MCF 10A (cell line): ENCODE measurements around the gene SSBP1. TPM values are rescaled to one million over a fixed set of nuclear protein-coding genes. Genes with fewer than 3 reads are reported as not detected.
A peak's percentile ranks its signal among the peaks of the same experiment; 100 is the strongest.

ENCODE experiments used
- BruUV-seq: library from RNA; stranded (reverse); fragments of 400-500 nt; replicated peaks from 2 replicates; lab custom pipeline; 2021; lab: Mats Ljungman, UMichigan
- CTCF ChIA-PET: fragments of 300-600 bp; sonication (Branson Sonifier 250); formaldehyde crosslinking; extraction: SDS; loops from one replicate; lab custom pipeline; 2021; ENCODE audit warnings: antibody characterized with exemption, inconsistent platforms; lab: Yijun Ruan, JAX
- POLR2A ChIA-PET: fragments of 300-600, 350-650 bp; sonication (Branson Sonifier 250); formaldehyde crosslinking; extraction: SDS; loops from one replicate; lab custom pipeline; 2020; ENCODE audit warnings: antibody characterized with exemption, inconsistent platforms; lab: Yijun Ruan, JAX
- DNase-seq: peaks from one replicate; pipeline ENCODE4 v3.0.0-alpha.2; 2018; ENCODE audit not compliant: unreplicated experiment
- H3K27ac Mint-ChIP-seq: one replicate; pipeline ENCODE4 v1.8.0; 2022; ENCODE audit warnings: mild to moderate bottlenecking, low read depth, mixed read lengths; ENCODE audit not compliant: unreplicated experiment
- H3K27me3 Mint-ChIP-seq: one replicate; pipeline ENCODE4 v1.8.0; 2022; ENCODE audit warnings: mixed read lengths; ENCODE audit not compliant: insufficient read depth, unreplicated experiment
- H3K36me3 Mint-ChIP-seq: one replicate; pipeline ENCODE4 v1.8.0; 2022; ENCODE audit warnings: mild to moderate bottlenecking, moderate library complexity, mixed read lengths; ENCODE audit not compliant: insufficient read depth, unreplicated experiment
- H3K4me1 Mint-ChIP-seq: one replicate; pipeline ENCODE4 v1.8.0; 2022; ENCODE audit warnings: mixed read lengths; ENCODE audit not compliant: insufficient read depth, unreplicated experiment
- H3K4me3 Mint-ChIP-seq: one replicate; pipeline ENCODE4 v1.8.0; 2022; ENCODE audit warnings: mild to moderate bottlenecking, moderate library complexity, mixed read lengths; ENCODE audit not compliant: unreplicated experiment
- H3K9me3 Mint-ChIP-seq: one replicate; pipeline ENCODE4 v1.8.0; 2022; ENCODE audit warnings: mixed read lengths; ENCODE audit not compliant: unreplicated experiment
- CTCF ChIP-seq: fragments of 200-600 bp; IDR thresholded peaks from one replicate; pipeline ENCODE4 v1.8.0; 2022; ENCODE audit warnings: antibody characterized with exemption, mild to moderate bottlenecking; ENCODE audit not compliant: unreplicated experiment
- intact Hi-C: fragments of 100-400 bp; cut with micrococcal nuclease; formaldehyde crosslinking; loops from 2 replicates; pipeline ENCODE4 v1.14.1; 2022
- total RNA-seq: library from RNA; stranded (reverse); gene quantifications from 2 replicates; pipeline ENCODE4 v1.2.3, GENCODE V29; 2022

SSBP1 gene
- total RNA-seq, 1 experiment from 2014 or later, result 269 TPM

- Mint-ChIP-seq H3K9me3 (no peaks in the 10 kb centered on the region), H3K4me1 (peaks cover 35% of the 10 kb centered on the region), H3K36me3 (no peaks in the 10 kb centered on the region), H3K27ac (no peak overlapping the region), H3K4me3 (peak overlapping the region; percentile 72), H3K27me3 (no peaks in the 10 kb centered on the region)
- intact Hi-C loops, result loop anchor here (5.0 kb wide), 1 partner anchor 36 kb away; the partner anchor contains the start of gene SSBP1
- POLR2A ChIA-PET, result interaction anchor here (0.6 to 3.1 kb wide), 6 partner anchors 15 to 150 kb away, joined by 3 to 23 read pairs (median 3); partner anchors contain the start of genes AGK and SSBP1
- CTCF ChIA-PET, result interaction anchor here (0.7 to 6.0 kb wide), 6 partner anchors 21 to 891 kb away, joined by 3 to 37 read pairs (median 4); partner anchors contain the start of genes MRPS33 and SSBP1
- no peak for DNase-seq
- no peak for TF ChIP-seq CTCF
- no TSS peak for BruUV-seq
Measured at GRCh38 chr7:141700848-141701371, 37.2 kb upstream of the SSBP1 start.

DNA sequence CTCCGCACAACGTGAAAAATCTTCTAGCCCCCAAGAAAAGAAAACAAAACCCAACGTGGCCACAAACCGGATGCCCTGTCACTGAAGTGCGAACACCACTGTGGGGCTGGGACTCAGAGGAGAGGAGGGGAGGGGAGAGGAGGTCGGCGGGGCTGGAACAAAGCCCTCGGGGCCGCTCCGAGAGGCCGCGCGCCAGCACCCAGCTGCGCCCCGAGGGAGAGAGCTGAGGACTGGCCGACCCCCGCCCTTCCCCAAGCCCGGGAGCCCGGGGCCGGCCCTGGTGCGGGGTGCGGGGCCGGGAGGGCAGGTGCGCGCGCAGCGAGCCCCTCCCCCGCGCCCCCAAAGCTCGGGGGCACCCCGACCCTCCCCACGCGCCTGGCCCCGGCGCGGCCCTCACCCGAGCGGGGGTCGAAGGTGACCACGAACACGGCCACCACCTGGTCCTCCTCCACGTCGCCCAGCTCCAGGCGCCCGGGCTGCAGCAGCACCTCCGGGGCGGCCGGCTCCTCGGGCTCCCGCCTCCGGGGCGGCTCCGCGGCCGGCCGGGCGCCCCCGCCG, 36.6 kb upstream of the SSBP1 start:
- H3K36me3 Mint-ChIP-seq, result no peaks in the 10 kb centered on the region
- no peaks in the 10 kb centered on the region for H3K9me3 Mint-ChIP-seq
- no peak for TF ChIP-seq CTCF
- POLR2A ChIA-PET, result interaction anchor here (0.6 to 3.1 kb wide), 6 partner anchors 19 to 150 kb away, joined by 3 to 23 read pairs (median 3); partner anchors contain the start of genes AGK and SSBP1
- no peak overlapping the region for H3K27ac Mint-ChIP-seq
- peak overlapping the region; percentile 72 for H3K4me3 Mint-ChIP-seq
- peaks cover 32% of the 10 kb centered on the region for H3K4me1 Mint-ChIP-seq
- intact Hi-C loops, result loop anchor here (5.0 kb wide), 1 partner anchor 36 kb away; the partner anchor contains the start of gene SSBP1
- no peaks in the 10 kb centered on the region for H3K27me3 Mint-ChIP-seq
- DNase-seq, result peak; percentile 38
- BruUV-seq, result no TSS peak
- CTCF ChIA-PET, result interaction anchor here (0.7 to 6.0 kb wide), 5 partner anchors 36 to 892 kb away, joined by 3 to 37 read pairs (median 6); partner anchors contain the start of genes MRPS33 and SSBP1

DNA sequence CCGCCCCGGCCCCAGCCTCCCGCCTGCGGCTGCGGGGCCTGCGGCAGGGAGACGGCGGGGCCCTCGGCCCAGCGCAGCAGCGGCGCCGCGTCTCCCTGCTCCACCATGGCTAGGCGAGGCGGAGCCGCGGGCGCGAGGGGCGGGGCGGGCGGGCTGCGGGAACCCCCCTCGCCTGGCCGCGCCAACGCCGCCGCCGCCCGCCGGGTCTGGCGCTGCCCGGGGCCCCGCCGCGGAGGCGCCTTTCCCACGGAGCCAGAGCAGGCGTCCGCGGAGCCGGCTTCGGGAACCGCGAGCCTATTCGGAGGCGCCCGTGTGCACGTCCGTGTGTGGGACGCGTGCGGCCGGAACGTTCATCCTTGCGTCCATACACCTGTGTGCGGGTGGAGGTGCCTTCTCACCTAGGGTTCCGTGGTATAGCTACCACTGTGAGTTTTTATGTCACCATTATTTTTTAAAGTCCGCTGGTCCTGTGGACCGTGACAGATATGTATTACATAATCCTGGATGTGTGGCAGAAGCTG, 36.1 kb upstream of the SSBP1 start, which contains the start of gene DENND11:
Gene DENND11, minus strand, starts transcription at position 120 of the 521 bp plus-strand sequence. Its CDS starts 13 bp downstream, at position 107.
- intact Hi-C loops, result loop anchor here (5.0 kb wide), 1 partner anchor 35 kb away; the partner anchor contains the start of gene SSBP1
- H3K36me3 Mint-ChIP-seq, result no peaks in the 10 kb centered on the region
- DNase-seq, result peak; percentile 44
- H3K27me3 Mint-ChIP-seq, result no peaks in the 10 kb centered on the region
- peaks cover 31% of the 10 kb centered on the region for H3K4me1 Mint-ChIP-seq
- BruUV-seq, result no TSS peak
- TF ChIP-seq CTCF, result no peak
- ChIA-PET POLR2A (interaction anchor here (0.6 to 3.1 kb wide), 5 partner anchors 15 to 38 kb away, joined by 3 to 23 read pairs (median 3); partner anchors contain the start of gene SSBP1), CTCF (interaction anchor here (0.5 to 6.0 kb wide), 4 partner anchors 36 to 891 kb away, joined by 3 to 37 read pairs (median 4); partner anchors contain the start of gene SSBP1)
- peak within 1 kb of the TSS; percentile 72 for H3K4me3 Mint-ChIP-seq
- no peaks in the 10 kb centered on the region for H3K9me3 Mint-ChIP-seq
- no peak within 1 kb of the TSS for H3K27ac Mint-ChIP-seq
